HL-60/S4 (cell line): ENCODE measurements around the gene MET.
"Not testable (repeated sequence)": the region's sequence is repeated elsewhere in the genome, so short reads cannot be mapped to it uniquely, and the experiment has no call there.

ENCODE experiments used
- in situ Hi-C: fragments of 300-500 bp; cut with MboI; formaldehyde crosslinking; loops from 2 replicates; pipeline ENCODE4 v1.14.3; 2022; ENCODE audit warnings: low sequenced_read_pairs

Gene MET

DNA sequence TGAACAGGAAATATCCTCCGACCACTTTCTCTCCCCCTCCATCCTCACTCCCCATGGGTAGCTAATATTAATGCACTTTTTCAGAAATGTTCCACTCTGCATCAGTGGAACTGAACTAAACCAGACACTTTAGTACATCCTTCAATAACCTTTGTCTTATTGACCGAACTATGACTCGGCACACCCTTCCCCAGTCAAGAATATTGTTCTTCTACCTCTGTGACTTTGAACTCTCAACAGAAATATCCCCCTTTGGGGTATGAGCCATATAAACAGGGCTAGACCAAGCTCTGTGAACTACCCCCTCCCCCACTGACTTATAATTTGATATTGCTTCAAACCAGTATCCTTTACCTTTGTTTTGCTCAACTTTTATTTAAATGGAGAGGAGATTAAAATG, 132.5 kb downstream of the MET start:
- in situ Hi-C loops: loop anchor here (10.0 kb wide), 1 partner anchor 630 kb away; no protein-coding TSS in a partner anchor

DNA sequence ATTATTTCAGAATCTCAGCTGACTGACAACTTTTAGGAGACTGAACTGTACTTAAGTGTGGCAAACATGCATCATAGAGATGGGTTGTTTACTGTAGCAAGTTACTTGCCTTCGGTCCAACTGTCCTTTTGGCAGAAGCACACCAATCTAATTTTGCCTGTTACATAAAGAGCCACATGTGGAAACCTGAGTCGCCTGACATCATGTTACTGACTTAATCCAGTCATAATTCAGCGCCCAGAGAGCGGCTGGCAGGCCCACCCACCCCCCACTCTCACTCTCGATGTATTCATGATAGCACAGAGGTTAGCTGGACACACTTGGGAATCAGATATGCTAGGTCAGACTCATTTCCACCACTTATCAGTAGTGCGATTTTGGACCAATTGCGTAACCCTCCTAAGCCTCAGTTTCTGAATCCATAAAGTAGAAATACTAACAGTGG, 133.1 kb downstream of the MET start:
- in situ Hi-C loops: loop anchor here (10.0 kb wide), 1 partner anchor 630 kb away; no protein-coding TSS in a partner anchor

DNA sequence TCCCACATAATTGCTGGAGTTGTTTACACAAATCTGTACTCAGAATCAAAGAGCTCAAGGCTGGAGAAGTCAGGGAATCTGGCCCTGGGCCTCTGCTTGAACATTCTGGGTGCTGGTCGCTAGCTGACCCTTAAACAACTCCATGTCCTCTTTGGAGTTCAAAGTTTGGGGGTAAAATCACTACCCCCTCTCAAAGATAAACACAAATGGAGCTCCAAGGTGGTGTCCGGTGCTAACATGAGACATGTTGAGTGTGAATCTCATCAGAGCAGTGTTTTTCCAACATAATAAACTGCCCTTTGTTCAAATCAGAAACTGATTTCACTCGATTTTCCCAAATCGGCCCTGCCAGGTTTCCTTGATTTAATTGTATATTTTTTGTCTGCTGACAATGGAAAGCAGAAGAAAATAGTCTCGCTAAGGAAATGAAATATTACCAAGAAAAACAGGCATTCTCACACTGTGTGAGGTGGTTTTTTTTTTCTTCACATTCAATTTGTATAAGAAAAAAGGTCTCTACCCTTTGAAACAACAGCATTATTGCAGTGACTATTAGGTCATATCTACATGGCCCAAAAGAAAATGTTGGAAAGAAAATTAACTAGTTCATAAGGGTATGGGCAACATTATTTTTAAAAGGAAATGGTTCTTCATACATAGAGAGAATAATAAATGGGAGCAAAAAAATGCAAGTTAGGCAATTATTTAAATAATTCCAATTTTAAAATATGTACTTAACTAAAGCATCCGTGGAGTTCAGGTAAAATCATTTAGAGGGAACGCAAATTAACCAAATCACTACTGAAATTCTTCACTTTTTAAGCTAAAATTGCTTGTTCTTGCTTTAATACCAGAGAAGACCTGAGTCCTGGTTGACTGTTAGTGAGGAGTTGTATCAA, 134.3 kb downstream of the MET start:
- in situ Hi-C loops: loop anchor here (10.0 kb wide), 1 partner anchor 631 kb away; no protein-coding TSS in a partner anchor

DNA sequence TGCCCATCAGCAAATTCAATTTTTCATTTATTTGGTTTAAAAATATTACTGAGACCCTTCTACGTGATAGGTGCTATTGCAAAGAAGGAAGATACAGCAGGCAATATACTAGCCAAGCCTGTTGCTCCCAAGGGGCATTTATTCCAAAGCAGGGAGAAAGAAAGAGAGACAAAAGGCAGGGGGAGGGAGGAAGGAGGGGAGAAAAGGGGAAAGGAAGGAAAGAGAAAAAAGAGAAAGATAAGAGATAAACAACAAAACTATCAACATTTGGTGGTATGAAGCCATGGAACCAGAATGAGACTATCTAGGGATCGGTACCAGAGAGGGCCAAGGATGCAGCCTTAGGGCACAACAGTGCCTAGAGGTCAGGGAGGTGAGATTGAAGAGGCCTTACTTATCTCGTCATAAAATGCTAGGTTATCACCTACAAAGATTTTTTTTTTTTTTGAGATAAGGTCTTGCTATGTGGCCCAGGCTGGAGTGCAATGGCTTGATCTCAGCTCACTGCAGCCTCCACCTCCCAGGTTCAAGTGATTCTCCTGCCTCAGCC, 135.1 kb downstream of the MET start:
- in situ Hi-C loops: loop anchor here (10.0 kb wide), 1 partner anchor 632 kb away; no protein-coding TSS in a partner anchor

DNA sequence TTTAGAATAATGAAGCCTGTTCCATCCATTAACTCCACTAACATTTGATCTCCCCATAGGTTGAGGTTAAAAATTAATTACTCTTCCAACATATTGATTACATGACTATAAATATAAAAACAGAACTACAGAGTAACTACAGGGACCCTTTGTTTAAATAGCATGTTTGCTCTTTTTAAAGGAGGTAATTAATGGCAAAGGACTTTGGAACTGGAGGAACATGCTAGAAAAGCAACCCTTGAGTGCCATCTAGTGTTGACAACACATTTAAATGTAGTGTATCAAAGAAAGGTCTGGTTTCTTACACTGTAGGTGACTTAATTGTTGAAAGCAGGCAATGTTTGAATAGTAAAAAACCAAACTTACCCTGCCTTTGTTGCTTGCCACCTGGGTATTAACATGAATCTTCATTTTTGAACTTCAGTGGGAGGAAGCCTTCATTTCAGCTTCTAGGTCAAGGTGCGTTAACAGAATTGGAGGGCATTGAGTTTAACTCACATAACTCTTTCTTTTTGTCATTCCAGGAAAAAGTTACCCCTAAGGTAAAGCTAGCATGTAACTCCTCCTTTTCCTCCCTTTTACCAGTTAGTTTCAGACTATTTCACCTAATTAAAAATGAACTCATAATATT, 137.8 kb downstream of the MET start:
- in situ Hi-C loops: loop anchor here (10.0 kb wide), 3 partner anchors 215 to 635 kb away; no protein-coding TSS in a partner anchor

DNA sequence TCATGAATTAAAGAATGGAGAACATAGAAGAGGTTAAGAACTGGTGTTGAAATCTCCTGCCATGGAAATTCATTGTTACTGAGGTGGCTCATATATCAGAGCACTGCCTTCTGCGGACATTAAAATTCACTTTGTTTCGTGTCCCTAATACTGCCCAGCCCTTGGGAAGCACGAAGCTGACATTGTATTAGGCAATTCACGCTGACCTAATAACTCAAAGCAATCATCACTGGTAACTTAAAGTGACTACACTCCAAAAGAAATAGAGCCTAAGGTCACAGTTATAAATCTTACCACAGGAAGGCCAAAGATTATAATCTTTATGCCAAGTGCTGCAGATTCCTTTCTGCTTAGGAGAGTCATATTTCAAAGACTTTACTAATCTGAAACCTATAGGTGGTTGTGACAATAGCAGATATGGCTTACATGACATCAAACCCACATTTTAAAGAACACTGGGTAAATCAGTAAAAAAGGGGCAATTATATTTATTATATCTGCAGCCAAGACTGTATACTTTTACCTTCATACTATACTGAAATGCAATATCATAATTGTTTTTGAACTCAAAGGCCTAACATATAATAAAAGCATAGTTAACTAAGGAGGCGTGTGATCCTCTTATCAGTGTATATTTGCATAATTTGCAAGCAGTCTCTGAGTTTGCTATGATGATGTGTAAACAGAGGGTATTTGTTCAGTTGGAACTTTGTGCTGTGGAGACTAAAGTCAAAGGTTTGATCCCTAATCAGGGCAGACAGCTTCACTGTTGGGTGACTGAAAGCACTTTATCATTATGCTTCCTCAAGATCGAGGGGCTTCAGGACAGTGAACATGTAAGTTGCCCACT, 138.5 kb downstream of the MET start:
- in situ Hi-C loops: loop anchor here (10.0 kb wide), 2 partner anchors 216 to 546 kb away; no protein-coding TSS in a partner anchor

DNA sequence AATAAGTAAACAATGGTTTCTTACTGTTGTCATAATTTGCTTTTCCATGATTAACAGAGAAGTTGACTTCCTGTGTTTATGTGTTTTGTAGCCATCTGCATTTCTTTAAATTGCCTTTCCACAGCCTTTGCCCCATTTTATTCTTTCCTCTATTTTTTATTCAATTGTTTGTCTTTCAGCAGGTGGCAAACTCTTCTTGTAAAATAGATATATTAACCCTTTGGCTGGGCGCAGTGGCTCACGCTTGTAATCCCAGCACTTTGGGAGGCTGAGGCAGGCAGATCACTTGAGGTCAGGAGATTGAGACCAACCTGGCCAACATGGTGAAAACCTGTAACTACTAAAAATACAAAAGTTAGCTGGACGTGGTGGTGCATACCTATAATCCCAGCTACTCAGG, 139.8 kb downstream of the MET start:
- in situ Hi-C loops: loop anchor here (10.0 kb wide), 2 partner anchors 217 to 547 kb away; no protein-coding TSS in a partner anchor

DNA sequence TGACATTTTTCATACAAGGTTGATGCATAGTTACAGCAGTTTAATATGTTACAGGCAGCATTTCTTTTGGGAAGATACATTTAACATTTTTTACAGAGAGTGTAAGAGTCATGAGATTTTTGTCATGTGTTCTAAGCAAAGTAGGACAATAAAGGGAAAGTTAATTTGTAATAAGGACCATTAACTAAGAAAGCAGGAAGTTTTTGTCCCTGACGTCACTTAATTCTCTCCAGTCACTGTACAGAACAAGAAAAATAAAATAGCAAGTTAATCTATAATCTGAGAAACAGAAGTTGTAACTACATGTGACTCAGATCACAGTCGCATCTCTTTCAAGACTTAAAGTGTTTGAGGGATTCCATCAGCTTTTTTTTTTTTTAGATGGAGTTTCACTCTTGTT, 140.9 kb downstream of the MET start:
- in situ Hi-C loops: loop anchor here (10.0 kb wide), 2 partner anchors 218 to 548 kb away; no protein-coding TSS in a partner anchor

DNA sequence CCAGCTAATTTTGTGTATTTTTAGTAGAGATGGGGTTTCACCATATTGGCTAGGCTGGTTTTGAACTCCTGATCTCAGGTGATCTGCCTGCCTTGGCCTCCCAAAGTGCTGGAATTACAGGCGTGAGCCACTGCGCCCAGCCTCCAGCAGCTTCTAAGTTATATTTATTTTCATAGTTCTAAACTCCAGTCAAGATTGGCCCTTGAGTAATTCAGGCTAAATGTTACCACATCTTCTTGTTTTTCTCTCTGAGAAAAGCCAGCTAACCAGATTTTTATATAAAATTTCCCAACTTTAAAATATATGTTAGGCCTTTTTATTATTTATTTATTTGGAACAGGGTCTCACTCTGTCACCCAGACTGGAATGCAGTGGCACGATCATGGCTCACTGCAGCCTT, 141.4 kb downstream of the MET start:
- in situ Hi-C loops: loop anchor here (10.0 kb wide), 2 partner anchors 219 to 549 kb away; no protein-coding TSS in a partner anchor

DNA sequence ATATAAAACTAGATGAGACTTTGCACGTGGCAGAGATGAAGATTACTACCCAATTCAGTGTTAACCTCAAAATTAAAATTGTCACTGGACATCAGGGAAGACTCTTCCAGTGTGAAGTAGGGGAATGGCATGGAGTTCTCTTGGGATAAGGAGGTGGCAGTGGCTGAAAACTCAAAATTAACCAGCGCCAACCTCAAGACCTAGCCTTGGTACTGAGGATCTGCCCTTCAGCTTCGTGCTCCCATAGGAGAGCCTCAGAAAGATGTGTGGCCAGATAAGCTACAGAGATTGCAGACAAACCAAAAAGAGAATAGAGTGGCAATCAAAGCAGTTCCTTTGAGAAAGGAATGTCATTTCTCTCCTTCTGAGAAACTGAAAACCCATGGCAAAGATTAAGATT, 143.0 kb downstream of the MET start:
- in situ Hi-C loops: loop anchor here (10.0 kb wide), 2 partner anchors 220 to 550 kb away; no protein-coding TSS in a partner anchor

DNA sequence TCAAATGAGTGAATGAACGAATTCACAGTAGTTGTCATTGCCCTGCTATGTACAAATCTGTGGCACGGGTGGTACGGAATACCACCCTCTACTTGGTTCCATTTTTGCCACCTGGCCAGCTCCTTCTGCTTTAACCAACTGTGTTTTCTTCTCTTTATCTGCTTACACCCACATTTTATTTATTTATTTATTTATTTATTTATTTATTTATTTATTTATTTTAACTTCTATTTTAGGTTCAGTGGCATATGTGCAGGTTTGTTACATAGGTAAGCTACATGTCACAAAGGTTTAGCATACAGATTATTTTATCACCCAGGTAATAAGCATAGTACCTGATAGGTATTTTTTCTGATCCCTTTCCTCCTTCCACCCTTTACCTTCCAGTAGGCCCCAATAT, 148.2 kb downstream of the MET start:
- in situ Hi-C loops: no loop called here

DNA sequence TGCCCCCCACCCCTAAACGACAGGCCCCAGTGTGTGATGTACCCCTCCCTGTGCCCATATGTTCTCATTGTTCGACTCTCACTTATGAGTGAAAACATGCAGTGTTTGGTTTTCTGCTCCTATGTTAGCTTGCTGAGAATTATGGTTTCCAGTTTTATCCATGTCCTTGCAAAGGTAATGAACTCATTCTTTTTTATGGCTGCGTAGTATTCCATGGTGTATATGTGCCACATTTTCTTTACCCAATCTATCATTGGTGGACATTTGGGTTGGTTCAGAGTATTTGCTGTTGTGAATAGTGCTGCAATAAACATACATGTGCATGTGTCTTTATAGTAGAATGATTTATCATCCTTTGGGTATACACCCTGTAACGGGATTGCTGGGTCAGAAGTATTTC, 149.7 kb downstream of the MET start:
- in situ Hi-C loops: not testable (repeated sequence)

DNA sequence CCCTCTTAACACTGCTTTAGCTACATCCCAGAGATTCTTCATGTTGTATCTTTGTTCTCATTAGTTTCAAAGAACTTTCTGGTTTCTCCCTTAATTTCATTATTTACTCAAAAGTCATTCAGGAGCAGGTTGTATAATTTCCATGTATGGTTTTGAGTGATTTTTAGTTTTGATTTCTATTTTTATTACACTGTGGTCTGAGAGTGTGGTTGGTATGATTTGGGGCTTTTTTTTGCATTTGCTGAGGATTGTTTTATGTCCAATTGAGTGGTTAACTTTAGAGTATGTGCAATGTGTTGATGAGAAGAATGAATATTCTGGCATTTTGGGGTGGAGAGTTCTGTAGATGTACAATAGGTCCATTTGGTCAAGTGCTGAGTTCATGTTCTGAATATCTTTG, 152.5 kb downstream of the MET start:
- in situ Hi-C loops: no loop called here

DNA sequence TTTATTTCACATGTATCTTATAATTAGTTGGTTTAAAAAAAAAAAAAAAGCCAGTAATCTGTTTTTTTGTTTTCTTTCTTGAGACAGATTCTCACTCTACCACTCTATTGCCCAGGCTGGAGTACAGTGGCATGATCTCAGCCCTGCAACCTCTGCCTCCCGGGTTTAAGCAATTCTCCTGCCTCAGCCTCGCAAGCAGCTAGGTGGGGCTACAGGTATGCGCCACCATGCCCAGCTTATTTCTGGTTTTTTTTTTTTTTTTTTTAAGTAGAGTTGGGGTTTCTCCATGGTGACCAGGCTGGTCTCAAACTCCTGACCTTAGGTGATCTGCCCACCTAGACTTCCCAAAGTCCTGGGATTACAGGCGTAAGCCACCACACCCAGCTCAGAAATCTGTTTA, 156.3 kb downstream of the MET start:
- in situ Hi-C loops: no loop called here

DNA sequence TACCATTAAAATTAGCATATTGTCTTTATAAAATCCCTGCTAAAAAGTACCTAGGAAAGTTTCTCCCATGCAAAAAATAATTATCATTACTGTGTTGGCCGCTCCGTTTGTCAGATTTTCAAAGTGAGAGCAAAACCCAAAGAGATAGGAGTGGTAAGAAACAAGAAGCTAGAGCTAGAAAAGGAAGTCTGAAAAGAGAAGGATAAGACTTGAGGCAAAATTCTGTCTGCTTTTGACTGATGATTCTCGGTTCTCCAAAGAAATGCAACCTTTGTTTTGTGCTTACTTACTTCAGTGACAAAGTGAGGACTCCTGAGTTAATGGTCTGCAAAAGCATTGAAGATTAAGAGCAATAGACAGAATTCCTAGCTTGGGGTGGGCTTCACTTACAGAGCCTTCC, 157.0 kb downstream of the MET start:
- in situ Hi-C loops: no loop called here

DNA sequence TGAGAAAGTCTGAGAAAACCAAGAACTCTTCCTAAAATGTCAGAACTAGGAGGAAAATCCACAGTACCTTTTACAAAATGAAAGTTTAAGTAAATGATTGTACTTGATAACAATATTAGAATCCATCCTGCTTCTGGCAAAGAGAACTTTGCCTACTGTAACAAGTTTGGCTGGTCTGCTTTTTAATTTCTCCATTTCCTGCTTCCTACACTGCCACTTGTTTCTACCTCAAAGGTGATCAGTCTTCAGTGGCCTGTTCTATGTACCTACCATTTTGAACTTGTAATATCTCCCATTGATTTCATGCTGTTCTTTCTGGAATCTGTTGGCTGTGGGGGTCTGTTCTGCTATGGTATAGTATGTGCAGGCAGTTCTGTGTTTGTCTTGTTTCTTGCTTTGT, 157.5 kb downstream of the MET start:
- in situ Hi-C loops: no loop called here

DNA sequence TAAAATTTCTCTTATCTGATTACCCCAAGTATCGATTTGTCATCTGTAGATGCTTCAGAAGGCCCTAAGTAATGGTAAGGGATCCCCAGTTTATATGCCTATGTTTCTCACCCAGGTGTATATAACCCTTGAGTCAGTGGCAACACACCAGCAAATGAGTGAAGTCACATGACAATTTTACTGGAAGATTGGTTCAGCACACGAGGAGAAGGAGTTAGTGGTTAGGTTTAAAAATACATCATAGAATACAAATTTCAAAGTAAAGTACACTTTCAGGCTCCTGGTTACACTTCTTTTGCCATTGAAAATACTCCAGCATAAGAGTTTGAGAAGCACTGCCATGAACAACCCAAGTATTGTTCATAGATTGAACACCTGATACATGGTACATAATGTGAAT, 160.7 kb downstream of the MET start:
- in situ Hi-C loops: no loop called here

DNA sequence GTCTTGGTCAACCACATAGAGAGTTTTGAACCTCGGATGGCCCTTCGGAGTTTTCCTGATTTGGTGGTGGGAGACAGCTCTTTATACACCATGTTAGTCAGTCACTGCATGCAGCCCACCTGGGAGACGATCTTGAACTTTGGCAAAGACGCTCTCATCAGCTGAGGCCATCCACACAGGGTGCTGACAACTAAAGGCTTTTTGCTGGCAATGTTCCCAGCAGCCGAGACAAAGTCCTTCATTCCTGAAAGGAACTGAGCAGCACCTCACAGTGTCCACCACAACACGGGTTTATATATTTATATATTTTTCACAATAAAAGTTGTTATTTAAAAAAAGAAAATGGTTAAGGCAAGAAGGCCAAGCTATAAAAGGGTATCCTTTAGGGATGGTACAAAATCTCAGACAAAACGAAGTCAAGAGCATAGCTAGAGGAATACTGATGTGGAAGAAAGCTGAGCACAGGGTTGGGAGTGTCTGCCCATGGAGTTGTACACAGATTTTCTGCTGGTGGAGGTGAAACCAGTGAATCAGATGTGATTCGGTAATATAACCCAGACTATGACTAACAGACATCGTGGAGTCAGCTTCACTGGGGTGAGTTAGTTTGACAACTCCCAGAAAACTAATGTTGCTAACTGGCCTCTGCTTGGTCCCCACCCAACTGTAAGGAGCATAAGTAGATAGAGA, 163.0 kb downstream of the MET start:
- in situ Hi-C loops: no loop called here

DNA sequence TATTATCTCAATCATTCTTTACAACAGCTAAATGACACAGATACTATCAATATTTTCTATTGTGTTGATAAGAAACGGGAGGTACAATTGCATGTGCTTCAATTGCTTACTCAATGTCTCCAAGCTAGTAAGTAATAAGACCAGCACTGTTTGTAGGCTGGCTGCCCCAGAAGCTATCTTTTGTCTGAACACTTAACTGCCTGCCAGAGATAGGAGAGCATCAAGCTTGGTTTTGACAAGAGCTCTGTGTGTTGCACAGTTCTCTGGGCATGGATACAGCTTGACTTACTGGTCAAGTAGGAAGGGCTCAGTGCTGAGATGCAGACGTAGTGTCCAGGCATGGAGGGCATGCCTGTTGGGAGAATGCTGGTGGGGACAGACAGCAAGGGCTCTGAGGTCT, 164.1 kb downstream of the MET start:
- in situ Hi-C loops: no loop called here

DNA sequence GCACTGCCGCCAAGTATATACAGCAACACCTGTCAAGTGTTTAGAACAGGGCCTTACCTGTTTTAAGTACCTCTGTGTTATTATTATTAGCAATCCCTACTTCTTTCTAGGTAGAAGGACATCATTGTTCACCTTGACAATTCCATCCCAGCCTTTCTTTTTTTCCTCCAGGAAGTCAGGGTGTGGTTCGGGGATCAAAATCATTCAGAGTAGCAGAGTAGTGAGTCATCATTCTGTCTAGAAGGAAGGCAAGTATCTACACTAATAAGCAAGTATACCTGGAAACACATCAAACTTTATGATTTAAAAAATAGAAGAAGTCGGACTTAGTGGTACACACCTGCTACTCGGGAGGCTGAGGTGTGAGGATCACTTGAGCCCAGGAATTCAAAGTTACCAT, 164.9 kb downstream of the MET start:
- in situ Hi-C loops: no loop called here
